CMK (cell line): ENCODE results near the gene ZNF500.

Experiments used
- DNase-seq: peaks from one replicate; pipeline ENCODE4 v3.0.0-alpha.2; 2010; ENCODE audit warnings: low read depth

ZNF500 gene

GRCh38 chr16:4772351-4772750, 5.4 kb upstream of the ZNF500 start:
- no peak for DNase-seq

- no peak for DNase-seq
These were observed 4.7 kb upstream of the ZNF500 start for GRCh38 chr16:4771646-4772045.

- DNase-seq: no peak
These were observed 2.3 kb upstream of the ZNF500 start for GRCh38 chr16:4769306-4769638.

- peak; percentile 71 for DNase-seq
These were observed 1.8 kb upstream of the ZNF500 start for GRCh38 chr16:4768549-4769305.

GRCh38 chr16:4767872-4768548, 1.0 kb upstream of the ZNF500 start:
- no peak for DNase-seq

GRCh38 chr16:4765511-4766474, 1.2 kb downstream of the ZNF500 start:
- DNase-seq: no peak

- DNase-seq: no peak
These were observed 3.2 kb downstream of the ZNF500 start for GRCh38 chr16:4763791-4764190.

GRCh38 chr16:4762205-4762604, 4.8 kb downstream of the ZNF500 start:
- no peak for DNase-seq

- DNase-seq: no peak
These were observed 6.6 kb downstream of the ZNF500 start for GRCh38 chr16:4760221-4760910.

GRCh38 chr16:4755687-4756086, 11.3 kb downstream of the ZNF500 start:
- DNase-seq: no peak

GRCh38 chr16:4754865-4755264, 12.1 kb downstream of the ZNF500 start:
- DNase-seq: no peak

- DNase-seq: no peak
These were observed 13.7 kb downstream of the ZNF500 start for GRCh38 chr16:4753227-4753626.

- no peak for DNase-seq
These were observed 14.4 kb downstream of the ZNF500 start for GRCh38 chr16:4752351-4753100.

- no peak for DNase-seq
These were observed 16.1 kb downstream of the ZNF500 start for GRCh38 chr16:4750896-4751295.

- DNase-seq: no peak
These were observed 17.2 kb downstream of the ZNF500 start for GRCh38 chr16:4749700-4750257.

GRCh38 chr16:4748682-4749411, 18.1 kb downstream of the ZNF500 start:
- no peak for DNase-seq

- no peak for DNase-seq
These were observed 18.9 kb downstream of the ZNF500 start for GRCh38 chr16:4747906-4748681.

- DNase-seq: no peak
These were observed 19.9 kb downstream of the ZNF500 start for GRCh38 chr16:4746991-4747574.

GRCh38 chr16:4746215-4746614, 20.7 kb downstream of the ZNF500 start:
- no peak for DNase-seq
